GM21447 (cell line): ENCODE measurements around the gene PRDM10.
A peak's percentile ranks its signal among the peaks of the same experiment; 100 is the strongest.
"Not testable (repeated sequence)": the region's sequence is repeated elsewhere in the genome, so short reads cannot be mapped to it uniquely, and the experiment has no call there.

Experiments
- ATAC-seq: cut with Tn5 transposase; IDR thresholded peaks from one replicate; pipeline ENCODE4 v1.9.1; 2021; ENCODE audit not compliant: unreplicated experiment

Gene PRDM10

GRCh38 chr11:129979046-129979605, 23.5 kb downstream of the PRDM10 start:
- ATAC-seq, result no peak

- ATAC-seq, result no peak
These were observed 24.2 kb downstream of the PRDM10 start for GRCh38 chr11:129978447-129978846.

GRCh38 chr11:129976328-129976727, 26.3 kb downstream of the PRDM10 start:
- ATAC-seq, result no peak

- ATAC-seq, result no peak
These were observed 27.1 kb downstream of the PRDM10 start for GRCh38 chr11:129975543-129975942.

GRCh38 chr11:129974672-129975071, 28.0 kb downstream of the PRDM10 start:
- ATAC-seq, result no peak

- no peak for ATAC-seq
These were observed 28.4 kb downstream of the PRDM10 start for GRCh38 chr11:129974237-129974636.

GRCh38 chr11:129973809-129974208, 28.8 kb downstream of the PRDM10 start:
- no peak for ATAC-seq

- ATAC-seq, result peak; percentile 91
These were observed 29.6 kb downstream of the PRDM10 start for GRCh38 chr11:129973068-129973467.

- no peak for ATAC-seq
These were observed 30.0 kb downstream of the PRDM10 start for GRCh38 chr11:129972611-129973010.

GRCh38 chr11:129971856-129972255, 30.8 kb downstream of the PRDM10 start:
- ATAC-seq, result not testable (repeated sequence)

GRCh38 chr11:129969920-129970319, 32.7 kb downstream of the PRDM10 start:
- no peak for ATAC-seq

GRCh38 chr11:129968591-129969419, 33.8 kb downstream of the PRDM10 start:
- no peak for ATAC-seq

GRCh38 chr11:129967996-129968395, 34.6 kb downstream of the PRDM10 start:
- ATAC-seq, result no peak

GRCh38 chr11:129965248-129965647, 37.4 kb downstream of the PRDM10 start:
- no peak for ATAC-seq

- ATAC-seq, result peak; percentile 95
These were observed 42.1 kb downstream of the PRDM10 start for GRCh38 chr11:129960216-129961214.

GRCh38 chr11:129959687-129960086, 42.9 kb downstream of the PRDM10 start:
- no peak for ATAC-seq

- no peak for ATAC-seq
These were observed 47.4 kb downstream of the PRDM10 start for GRCh38 chr11:129955282-129955681.

- ATAC-seq, result not testable (repeated sequence)
These were observed 47.9 kb downstream of the PRDM10 start for GRCh38 chr11:129954703-129955102.

- no peak for ATAC-seq
These were observed 50.8 kb downstream of the PRDM10 start for GRCh38 chr11:129951866-129952262.

- no peak for ATAC-seq
These were observed 51.3 kb downstream of the PRDM10 start for GRCh38 chr11:129951201-129951865.
